HG03520 (cell line): Measurements from ENCODE around the gene HS6ST2.

Experiments used
- ATAC-seq: cut with Tn5 transposase; IDR thresholded peaks from one replicate; pipeline ENCODE4 v1.9.1; 2021; ENCODE audit warnings: mild to moderate bottlenecking, moderate library complexity; ENCODE audit not compliant: unreplicated experiment

HS6ST2 gene

GRCh38 chrX:132807411-132808030, 150.9 kb downstream of the HS6ST2 start:
- ATAC-seq: no peak

- ATAC-seq: no peak
These were observed 156.4 kb downstream of the HS6ST2 start for GRCh38 chrX:132802033-132802432.

- no peak for ATAC-seq
These were observed 163.2 kb downstream of the HS6ST2 start for GRCh38 chrX:132795181-132795580.

- ATAC-seq: no peak
These were observed 166.7 kb downstream of the HS6ST2 start for GRCh38 chrX:132791714-132792113.

GRCh38 chrX:132790329-132790728, 168.1 kb downstream of the HS6ST2 start:
- no peak for ATAC-seq

- no peak for ATAC-seq
These were observed 172.2 kb downstream of the HS6ST2 start for GRCh38 chrX:132786217-132786616.

GRCh38 chrX:132778917-132779316, 179.5 kb downstream of the HS6ST2 start:
- no peak for ATAC-seq

GRCh38 chrX:132776486-132777210, 181.8 kb downstream of the HS6ST2 start:
- ATAC-seq: peak; percentile 54

- ATAC-seq: peak; percentile 45
These were observed 183.1 kb downstream of the HS6ST2 start for GRCh38 chrX:132775263-132775823.

GRCh38 chrX:132774010-132774714, 184.3 kb downstream of the HS6ST2 start:
- no peak for ATAC-seq

GRCh38 chrX:132769609-132770008, 188.8 kb downstream of the HS6ST2 start:
- ATAC-seq: no peak

GRCh38 chrX:132766452-132766851, 192.0 kb downstream of the HS6ST2 start:
- no peak for ATAC-seq

GRCh38 chrX:132763528-132763927, 194.9 kb downstream of the HS6ST2 start:
- ATAC-seq: no peak

- ATAC-seq: no peak
These were observed 199.7 kb downstream of the HS6ST2 start for GRCh38 chrX:132758759-132759158.

GRCh38 chrX:132757066-132757623, 201.3 kb downstream of the HS6ST2 start:
- ATAC-seq: no peak

GRCh38 chrX:132756439-132756838, 202.0 kb downstream of the HS6ST2 start:
- no peak for ATAC-seq

GRCh38 chrX:132751063-132751690, 207.3 kb downstream of the HS6ST2 start:
- no peak for ATAC-seq

GRCh38 chrX:132750331-132751062, 207.9 kb downstream of the HS6ST2 start:
- no peak for ATAC-seq

GRCh38 chrX:132749406-132749805, 209.0 kb downstream of the HS6ST2 start:
- no peak for ATAC-seq

GRCh38 chrX:132748909-132749308, 209.5 kb downstream of the HS6ST2 start:
- ATAC-seq: no peak
